NCI-H1048 (cell line): ENCODE results near the gene NMS.

Experiments
- DNase-seq: peaks from one replicate; lab custom pipeline; 2025; lab: John Stamatoyannopoulos, UW

NMS gene

DNA sequence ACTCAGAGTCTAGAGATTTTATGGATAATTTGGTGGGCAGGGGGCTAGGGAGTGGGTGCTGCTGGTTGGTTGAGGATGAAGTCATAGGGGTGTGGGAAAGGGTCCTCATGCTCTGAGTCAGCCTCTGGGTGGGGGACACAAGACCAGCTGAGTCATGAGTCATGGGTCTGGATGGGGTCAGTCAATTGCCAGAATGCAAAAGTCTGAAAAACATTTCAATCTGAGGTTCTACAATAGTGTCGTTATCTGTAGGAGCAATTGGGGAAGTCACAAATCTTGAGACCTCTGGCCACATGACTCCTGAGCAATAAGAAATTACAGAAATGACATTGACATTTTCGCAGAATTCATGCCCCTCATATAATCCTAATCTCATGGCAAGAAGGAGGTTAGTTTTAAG lies 15.1 kb downstream of the NMS start:
- DNase-seq, result no peak

DNA sequence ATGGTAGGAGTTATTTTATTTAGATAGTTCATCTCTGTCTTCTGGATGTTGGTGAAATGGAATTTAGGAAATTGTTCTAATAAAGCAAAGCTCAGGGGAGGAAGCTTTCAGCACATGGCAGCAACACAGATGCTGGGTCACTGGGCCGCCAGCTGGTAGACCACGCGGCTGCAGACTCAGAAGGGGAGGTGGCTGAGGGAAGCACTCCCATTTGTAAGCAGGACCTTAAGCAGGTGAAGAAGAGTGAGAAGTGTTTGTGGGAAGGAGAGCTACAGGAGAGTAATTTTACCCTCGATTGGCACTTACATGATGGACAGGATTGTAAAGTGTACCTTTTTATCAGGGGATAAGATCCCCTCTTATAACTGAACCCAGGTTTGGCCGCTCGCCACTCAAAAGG lies 24.4 kb downstream of the NMS start:
- no peak for DNase-seq

DNA sequence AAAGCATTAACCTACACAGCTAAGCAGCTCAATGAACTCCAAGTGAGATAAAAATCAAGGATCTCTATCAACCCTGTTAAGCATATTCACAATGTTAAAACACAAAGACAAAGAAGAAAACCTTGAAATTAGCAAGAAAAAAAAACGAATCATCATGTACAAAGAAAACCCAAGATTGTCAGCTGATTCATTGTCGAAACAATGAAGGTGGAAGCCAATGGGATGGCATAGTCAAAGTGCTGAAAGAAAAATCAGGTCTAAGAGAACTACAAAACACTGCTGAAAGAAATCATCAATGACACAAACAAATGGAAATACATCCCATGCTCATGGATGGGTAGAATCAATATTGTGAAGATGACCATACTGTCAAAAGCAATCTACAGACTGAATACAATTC lies 32.5 kb downstream of the NMS start:
- no peak for DNase-seq

GRCh38 chr2:100504542-100504941 lies 34.3 kb downstream of the NMS start:
- no peak for DNase-seq

DNA sequence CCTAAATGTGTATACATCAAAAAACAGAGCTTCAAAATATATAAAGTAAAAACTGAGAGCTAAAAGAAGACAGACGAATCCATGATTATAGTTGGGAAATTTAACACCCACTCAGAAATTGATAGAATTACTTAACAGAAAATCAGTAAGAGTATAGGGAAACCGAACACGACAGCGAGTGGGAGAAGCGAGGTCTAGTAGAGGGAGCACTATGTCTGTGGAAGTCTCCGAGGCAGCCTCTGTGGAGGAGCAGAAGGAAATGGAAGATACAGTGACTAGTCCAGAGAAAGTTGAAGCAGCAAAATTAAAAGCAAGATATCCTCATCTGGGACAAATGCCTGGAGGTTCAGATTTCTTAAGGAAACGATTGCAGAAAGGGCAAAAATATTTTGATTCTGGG lies 38.8 kb downstream of the NMS start:
- no peak for DNase-seq

GRCh38 chr2:100513650-100514049 lies 43.4 kb downstream of the NMS start:
- no peak for DNase-seq

DNA sequence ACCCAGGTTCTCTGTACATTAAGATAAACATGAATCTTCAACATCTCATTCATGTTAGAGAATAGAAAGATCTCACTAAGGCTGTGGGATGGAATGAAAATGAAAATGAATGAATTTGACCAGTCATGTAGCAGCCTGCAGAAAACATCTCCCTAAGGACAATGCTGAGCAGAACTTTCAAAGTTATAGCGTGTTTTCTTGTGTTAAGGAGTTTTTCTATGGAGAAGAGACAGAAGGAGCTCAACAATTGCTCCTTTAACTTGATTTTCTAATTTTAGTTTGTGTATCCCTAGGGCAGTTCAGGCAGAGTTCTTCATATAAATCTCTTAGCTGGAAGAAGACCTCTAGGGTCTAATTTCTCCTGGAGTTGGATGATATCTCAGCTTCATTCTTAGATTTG lies 47.3 kb downstream of the NMS start:
- no peak for DNase-seq

- DNase-seq, result no peak
Measured at GRCh38 chr2:100518801-100519200, 48.5 kb downstream of the NMS start.

GRCh38 chr2:100520224-100520623 lies 49.9 kb downstream of the NMS start:
- DNase-seq, result no peak

DNA sequence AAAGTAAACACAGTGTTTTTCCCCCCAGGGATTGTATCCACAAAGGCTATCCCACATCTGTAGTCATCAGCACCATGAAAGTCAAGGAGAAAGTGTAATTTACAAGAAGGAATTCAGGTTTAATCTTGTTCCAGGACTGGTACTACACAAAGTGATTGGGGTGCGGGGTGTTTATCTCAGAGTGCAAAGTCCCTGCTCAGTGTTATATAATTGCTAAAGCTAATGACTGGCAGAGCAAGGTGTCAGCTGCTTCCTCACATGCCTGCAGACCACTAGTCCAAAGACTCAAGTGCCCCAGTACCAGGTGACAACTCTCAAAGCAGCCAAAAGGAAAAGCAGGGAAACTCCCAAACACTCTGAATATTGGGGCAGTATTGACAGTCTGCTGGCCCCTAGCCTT lies 52.1 kb downstream of the NMS start:
- no peak for DNase-seq

GRCh38 chr2:100524331-100524730 lies 54.0 kb downstream of the NMS start:
- DNase-seq, result no peak

- no peak for DNase-seq
Measured at GRCh38 chr2:100526868-100527267, 56.6 kb downstream of the NMS start.

DNA sequence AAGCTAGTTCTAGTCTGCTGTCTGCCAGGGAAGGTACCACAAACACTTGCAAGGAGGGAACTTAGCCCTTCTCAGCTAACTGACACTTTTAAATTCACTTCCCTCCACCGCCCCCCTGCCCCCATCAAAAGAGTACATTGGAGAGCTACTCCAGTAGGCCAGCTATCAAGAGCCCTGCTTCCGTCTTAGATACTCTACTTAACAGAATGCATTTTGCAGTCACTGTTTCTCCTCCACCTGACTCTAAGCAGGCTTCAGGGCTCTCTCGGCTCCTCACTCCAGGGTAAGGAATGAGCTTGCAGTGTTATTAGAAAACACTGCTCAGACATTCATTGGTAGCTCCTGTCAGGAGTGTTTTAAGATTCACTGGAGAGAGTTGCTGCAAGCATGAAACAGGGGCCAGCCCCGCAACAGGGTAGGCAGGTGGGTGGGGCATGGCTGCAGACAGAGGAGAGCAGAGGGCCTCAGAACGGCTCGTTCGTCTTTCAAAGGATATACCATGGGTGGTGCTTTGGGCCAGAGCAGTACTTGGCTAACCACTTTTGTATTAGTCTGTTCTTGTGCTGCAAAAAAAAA lies 57.2 kb downstream of the NMS start:
- DNase-seq, result no peak

DNA sequence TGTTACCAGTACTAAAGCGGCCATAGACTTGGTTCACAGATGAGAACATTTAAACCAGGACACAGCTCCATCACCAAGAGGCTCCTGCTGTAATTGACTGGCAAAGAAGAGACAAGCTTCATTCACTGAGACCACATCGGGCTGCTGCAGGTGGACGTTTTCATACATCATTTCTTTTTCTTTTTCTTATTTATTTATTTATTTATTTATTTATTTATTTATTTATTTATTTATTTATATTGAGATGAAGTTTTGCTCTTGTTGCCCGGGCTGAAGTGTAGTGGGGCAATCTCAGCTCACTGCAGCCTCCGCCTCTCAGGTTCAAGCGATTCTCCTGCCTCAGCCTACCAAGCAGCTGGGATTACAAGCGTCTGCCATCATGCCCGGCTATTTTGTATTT lies 58.9 kb downstream of the NMS start:
- no peak for DNase-seq

GRCh38 chr2:100529900-100530299 lies 59.6 kb downstream of the NMS start:
- no peak for DNase-seq
